NB4 (cell line): ENCODE results near the gene ADAM12.

ENCODE experiments used
- MYC ChIP-seq: IDR thresholded peaks from 2 replicates; pipeline ENCODE4 v1.6.1; 2011; ENCODE audit warnings: low read depth, low read length
- POLR2A ChIP-seq: IDR thresholded peaks from 2 replicates; pipeline ENCODE4 v1.6.1; 2011; ENCODE audit warnings: mild to moderate bottlenecking; ENCODE audit not compliant: insufficient read length; ENCODE audit errors: extremely low read depth
- TF ChIP-seq, protein P1 (sequence below): IDR thresholded peaks from one replicate; pipeline ENCODE4 v1.5.1; 2012; ENCODE audit warnings: low read depth, low read length
- TF ChIP-seq, protein P2 (sequence below): IDR thresholded peaks from 2 replicates; pipeline ENCODE4 v1.6.1; 2011; ENCODE audit warnings: low read depth, low read length

DNA sequence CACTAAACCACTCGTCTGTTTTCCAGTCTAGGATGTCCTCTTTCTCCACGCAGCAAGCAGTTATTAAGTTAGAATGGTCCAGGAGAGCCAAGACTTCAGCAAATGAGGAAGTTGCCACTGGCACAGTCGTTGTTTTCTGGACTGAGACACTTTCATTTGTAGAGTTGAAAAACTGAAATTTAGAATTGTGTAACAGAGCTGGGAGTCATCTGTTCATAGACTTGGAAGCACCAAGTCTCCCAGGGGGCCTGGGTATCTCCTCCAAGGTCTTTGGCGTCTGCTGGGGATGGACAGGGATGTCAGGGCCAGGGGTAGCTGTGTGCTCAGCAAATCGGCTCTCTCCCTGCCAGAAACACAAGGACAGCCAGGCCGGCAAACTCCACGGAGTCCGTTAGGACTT, 283.5 kb downstream of the ADAM12 start:
- TF ChIP-seq, protein P1, sequence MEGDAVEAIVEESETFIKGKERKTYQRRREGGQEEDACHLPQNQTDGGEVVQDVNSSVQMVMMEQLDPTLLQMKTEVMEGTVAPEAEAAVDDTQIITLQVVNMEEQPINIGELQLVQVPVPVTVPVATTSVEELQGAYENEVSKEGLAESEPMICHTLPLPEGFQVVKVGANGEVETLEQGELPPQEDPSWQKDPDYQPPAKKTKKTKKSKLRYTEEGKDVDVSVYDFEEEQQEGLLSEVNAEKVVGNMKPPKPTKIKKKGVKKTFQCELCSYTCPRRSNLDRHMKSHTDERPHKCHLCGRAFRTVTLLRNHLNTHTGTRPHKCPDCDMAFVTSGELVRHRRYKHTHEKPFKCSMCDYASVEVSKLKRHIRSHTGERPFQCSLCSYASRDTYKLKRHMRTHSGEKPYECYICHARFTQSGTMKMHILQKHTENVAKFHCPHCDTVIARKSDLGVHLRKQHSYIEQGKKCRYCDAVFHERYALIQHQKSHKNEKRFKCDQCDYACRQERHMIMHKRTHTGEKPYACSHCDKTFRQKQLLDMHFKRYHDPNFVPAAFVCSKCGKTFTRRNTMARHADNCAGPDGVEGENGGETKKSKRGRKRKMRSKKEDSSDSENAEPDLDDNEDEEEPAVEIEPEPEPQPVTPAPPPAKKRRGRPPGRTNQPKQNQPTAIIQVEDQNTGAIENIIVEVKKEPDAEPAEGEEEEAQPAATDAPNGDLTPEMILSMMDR, result no peak
- no peak for TF ChIP-seq POLR2A
- TF ChIP-seq MYC, result no peak
- TF ChIP-seq, protein P2, sequence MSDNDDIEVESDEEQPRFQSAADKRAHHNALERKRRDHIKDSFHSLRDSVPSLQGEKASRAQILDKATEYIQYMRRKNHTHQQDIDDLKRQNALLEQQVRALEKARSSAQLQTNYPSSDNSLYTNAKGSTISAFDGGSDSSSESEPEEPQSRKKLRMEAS, result no peak
